Anterior cingulate cortex (tissue), 58 donors: ENCODE measurements around the gene CALD1.

Experiments used
- DNase-seq, 58 donors: peaks; one replicate each; lab custom pipeline; 2025; lab: John Stamatoyannopoulos, UW

The CALD1 gene

DNA sequence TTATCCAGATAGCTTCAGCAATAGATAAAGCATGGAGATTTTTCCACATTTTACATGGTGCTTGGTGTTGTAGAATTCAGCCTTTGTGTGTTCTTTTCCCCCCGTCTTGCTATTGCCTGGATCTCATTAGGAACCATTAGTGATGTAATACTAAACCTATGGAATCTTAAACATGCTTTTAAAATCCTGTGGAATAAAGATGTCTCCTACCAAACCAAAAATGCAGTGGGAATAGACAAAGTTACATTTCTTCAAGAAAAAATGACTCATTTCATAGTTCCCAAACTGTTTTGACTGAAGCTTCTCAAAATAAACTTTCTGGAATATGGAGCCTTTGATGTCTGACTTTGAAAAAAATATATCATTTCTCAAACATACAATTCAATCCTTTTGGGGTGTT lies 44.0 kb downstream of the CALD1 start:
- DNase-seq: no peak

DNA sequence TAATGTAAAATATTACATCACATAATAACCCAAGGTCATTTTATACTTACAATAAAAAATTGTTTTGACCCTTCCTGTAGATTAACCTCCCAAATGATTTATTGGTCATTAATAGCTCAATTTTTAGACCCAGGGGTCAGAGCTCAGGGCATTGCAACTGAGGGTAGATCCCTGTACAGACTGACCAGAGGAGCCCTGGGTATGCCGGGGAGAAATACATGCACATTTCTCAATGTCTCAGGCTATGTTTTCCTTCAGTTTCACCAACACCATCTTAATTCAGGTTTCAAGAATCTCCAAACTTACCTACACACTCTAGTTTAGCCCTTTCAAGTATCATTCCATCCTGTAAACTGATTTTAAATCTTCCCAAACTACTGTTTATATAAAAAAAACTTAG lies 46.2 kb downstream of the CALD1 start:
- no peak for DNase-seq

DNA sequence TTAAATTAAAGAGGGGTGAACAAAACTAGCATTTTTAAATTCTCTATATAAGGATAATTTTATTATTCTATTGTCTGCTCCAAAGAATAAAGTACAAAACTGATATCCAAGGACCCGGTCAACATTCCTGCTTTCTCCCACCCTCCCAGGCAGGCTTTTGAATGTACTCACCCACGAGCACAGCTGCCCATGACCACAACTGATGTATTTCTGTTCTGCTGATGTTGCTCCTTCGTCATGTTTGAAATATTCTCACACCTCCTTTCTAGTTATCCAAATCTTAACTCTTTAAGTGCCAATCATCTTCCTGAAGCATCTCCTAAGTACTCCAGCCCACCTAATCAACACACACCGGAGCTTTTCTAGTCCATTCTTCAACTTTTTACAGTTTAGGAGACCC lies 46.7 kb downstream of the CALD1 start:
- no peak for DNase-seq

DNA sequence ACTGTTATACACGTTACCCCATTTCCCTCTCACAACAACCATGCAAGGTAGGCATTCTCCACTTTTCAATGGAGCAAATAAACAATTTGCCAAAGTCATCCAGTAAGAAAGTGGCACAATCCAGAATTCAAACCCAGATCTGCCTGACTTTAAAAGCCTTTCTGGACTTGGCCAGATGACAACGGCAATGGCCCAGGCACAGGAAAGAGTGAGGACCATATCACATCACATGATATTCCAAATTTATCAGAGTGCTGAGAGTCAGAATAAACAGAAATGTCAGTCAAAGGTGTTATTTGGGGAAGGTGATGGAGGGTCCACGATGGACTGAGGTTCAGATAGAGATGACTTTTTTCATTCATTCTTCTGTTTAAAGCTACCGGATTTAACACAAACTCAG lies 48.0 kb downstream of the CALD1 start:
- no peak for DNase-seq

DNA sequence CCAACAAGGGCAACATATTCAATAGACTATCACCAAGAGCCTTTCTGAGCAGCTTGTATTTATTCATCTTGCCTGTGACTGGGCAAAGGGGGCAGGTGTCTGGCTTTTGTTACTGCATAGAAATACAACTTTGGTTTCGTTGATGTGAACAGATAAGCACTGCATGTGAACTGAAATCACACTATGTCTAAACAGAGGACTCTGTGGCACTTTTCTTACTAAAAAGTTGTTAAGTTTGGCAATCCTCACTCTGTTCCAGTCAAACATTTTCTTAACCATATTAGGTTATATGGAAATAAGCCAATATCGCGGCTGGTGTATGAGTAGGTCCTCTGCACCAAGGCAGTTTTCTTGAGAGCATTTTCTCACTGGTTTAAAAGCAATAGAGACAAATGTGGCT lies 48.5 kb downstream of the CALD1 start:
- no peak for DNase-seq

DNA sequence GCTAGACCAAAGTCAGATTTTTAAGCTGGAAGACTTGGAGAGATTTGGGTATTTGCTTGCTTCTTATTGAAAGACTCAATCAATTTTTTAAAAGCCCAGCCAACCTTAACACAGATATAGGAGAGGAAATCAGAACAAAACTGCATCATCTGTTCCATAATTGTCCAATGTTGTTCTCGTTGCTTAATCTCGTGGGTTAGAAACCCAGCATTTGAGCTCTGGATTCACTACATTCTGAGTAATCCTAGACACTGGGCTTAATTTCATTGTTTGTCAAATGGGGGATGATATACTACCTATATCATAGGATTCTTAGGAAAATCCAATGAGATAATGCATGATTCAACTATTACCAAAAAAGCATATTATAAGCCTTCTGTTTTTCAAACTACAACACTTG lies 48.9 kb downstream of the CALD1 start:
- no peak for DNase-seq

DNA sequence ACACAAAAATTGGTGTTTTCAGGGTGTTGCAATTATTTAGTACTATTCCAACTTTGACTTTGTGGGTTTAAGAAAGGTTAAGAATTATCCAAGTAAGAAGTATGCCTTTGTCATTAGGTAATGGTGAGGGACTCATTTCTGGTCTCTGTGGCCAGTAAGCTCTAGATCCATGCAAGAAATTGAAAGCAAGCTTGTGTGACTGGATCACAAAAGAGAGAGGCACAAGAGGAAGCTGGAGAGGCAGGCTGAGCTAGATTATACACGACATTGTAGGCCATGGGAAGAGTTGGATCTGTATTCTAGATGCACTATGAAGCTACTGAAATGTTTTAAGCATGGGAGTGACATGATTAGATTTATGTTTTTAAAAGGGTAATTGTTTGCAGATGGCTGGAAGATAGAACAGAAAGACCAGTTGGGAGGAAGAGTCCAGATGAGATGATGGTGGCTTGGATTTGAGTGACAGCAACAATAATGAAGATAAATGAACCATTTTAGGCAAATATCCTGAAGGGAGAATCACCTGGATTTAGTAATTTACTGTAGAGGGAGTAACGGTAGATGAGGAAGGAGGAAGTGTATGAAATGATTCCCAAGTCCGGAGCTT lies 50.0 kb downstream of the CALD1 start:
- DNase-seq: no peak

DNA sequence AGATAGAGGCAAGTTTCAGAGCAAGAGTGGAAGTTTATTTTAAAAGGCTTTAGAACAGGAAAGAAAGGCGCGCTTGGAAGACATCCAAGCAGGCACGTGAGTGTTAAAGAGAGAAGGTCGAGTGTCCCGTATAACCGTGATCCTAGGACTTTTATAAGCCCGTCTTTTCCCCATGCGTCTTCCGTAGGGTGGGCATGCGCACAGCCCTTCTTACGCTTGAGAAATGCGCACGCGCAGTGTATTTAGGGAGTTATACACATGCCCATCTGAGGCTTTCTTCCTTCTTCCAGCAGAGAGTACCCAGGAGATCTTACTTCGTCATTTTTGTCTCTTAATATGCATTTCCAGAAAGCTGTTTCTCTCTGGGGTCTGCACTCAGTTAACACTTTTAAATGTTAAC lies 52.4 kb downstream of the CALD1 start:
- DNase-seq: peak in 8 of 58 donors; percentile 1 to 28 (median 4)

DNA sequence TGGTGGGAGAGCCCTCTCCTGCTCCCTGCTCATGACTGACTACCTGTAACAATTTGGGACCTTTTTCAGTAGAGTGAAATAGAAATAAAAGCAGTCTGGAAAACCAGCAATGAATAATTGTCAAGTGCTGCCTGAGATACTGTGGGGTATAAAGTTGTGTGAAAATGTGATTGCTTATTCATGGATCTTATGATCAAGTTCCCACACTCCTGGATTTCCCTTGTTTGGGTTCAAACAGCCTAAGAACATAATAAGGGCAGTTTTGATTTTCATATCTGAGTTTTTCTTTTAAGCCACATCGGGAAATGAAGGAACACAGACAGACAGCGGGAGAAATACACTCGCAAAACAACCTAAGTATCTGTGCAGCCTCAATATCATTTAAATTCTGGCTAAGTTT lies 52.9 kb downstream of the CALD1 start:
- no peak for DNase-seq

DNA sequence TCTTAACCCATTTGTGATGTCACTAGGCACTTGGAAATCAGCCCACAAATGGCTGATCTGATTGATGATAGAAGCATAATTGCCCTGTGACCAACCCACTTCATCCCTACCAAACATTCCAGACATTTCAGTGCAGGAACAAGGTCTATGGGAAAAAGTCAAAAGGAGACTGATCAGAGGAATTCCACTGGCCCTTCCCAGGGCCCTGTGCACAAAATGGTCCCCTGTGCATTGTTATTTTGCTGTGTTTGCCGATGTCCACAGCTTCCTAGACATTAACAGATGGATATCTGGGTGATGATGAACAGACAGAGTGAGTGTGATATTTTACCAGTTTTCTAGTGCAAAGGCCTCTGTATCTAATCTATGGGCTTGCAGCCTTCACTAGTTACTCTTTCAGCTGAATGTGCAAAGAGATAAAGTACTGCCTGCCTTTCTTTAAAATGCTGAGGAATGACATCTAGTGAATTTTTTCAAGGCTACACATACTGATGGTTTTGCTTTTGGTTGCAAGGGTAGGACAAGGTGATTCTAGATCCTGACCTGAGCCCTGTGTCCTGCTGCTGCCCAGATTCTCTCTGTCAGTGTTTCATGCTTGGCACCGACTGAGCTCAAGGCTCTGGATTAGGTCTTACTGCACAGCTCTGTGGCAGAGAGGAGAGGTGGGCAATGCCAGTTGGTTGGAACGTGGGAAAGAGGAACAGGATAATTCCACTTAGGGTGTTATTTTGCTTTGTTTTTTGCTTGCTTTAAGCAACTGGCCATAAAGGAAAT lies 55.4 kb downstream of the CALD1 start:
- no peak for DNase-seq

DNA sequence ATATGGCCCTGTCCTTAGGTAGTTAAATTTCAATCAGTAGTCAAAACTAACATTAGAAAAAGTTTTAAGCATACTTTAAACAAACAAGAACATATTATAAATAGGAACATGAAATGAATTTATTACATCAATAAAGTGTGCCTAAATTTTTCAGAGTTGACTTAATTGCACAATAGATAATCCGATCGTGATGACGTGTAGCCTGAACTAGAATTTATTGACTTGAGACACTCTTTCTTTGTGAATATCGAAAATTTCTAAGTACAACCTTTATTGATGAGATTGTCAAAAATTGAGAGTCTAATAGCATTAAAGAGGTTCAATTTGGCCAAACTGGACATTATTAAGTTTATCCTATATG lies 56.0 kb downstream of the CALD1 start:
- no peak for DNase-seq

DNA sequence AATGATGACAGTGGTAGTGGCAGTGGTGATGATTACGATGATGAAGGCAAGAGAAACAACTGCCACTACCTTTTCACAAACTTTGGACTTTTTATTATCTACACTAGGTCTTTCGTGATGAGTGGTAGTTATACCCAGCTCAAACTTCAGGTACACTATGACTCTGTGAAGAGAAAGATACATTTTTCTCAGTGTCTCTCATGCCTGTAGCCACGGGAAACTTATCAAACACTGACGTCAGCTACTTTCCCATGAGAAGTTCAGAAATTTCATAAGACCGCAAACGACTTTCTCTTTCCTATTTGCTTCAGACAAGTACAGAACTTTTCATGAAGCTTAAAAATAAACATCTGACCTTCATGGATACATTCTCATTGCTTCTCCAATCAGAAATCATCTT lies 57.0 kb downstream of the CALD1 start:
- DNase-seq: no peak

DNA sequence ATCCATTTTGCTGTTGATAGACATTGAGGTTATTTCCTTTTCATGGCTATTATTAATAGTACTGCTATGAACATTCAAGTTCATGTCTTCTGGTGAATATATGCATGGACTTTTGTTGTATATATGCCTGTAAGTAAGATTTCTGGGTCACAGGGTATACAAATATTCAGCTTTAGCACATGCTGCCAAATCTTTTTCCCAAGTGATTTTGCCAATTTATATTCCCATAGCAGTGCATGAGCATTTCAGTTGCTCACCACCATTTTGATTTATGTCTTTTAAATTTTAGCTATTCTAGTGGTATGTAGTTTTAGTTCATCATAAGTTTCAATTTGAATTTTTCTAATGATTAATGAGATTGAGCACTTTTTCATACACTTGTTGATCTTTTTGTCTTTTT lies 59.9 kb downstream of the CALD1 start:
- DNase-seq: no peak

DNA sequence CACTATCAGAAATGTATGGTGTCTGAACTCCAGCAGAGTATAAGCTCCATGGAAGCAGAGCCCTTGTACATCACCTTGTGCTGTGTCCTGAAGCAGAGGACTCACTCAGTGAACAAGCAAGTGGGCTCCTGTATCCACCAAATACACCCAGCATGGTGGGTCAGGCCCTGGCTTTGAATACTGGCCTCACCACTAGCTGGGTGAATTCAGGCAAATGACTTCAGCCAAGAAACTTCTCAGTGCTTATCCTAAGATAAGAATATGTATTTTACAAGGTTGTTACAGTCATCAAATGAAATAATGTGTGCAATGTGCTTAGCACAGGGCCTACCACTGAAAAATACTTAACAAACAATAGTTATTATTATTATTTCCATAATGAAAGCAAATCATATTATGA lies 62.6 kb downstream of the CALD1 start:
- no peak for DNase-seq

DNA sequence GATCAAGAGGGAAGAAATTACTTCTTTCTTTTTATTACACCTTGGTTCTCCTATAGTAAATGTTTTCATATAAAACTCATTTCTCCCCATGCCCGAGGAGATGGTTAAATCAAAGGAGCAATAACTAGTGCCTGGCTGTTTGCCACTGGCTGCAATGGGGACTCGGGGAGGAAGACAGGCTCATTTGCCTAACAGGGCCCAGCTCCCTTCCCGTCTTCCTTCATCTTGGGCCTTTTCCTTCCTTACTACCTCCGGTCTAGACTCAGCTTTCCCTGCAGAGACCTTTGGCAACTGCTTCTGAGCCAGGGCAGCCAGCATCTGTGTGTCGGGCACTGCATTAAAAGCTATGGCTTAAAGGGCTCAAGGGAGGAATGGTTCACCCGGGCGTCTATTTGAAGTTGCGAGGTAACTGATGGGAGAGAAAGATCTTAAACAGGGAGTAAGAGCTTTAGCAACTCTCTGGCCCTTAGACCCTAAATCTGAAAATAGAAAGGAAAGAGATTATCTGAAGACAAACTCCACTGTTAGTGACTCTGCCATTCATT lies 63.5 kb downstream of the CALD1 start:
- DNase-seq: no peak

DNA sequence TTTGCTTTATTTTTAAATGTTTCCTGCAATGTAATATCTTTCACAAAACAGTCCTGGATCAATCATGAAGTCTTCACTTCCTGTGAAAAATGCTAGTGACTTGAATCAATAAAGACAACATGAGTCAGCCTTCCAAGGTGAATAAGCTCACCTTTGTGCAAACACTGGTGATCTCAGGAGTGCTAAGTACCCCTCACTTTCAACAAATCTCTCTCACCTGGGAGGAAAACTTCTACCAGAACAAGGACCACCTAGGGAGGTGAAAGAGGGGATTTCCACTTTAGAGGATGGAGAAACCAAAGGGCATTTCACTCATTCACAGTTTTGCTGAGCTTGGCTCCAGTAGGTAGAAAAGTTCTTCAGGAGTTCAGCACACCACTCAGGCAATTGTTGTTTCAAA lies 64.8 kb downstream of the CALD1 start:
- DNase-seq: no peak

DNA sequence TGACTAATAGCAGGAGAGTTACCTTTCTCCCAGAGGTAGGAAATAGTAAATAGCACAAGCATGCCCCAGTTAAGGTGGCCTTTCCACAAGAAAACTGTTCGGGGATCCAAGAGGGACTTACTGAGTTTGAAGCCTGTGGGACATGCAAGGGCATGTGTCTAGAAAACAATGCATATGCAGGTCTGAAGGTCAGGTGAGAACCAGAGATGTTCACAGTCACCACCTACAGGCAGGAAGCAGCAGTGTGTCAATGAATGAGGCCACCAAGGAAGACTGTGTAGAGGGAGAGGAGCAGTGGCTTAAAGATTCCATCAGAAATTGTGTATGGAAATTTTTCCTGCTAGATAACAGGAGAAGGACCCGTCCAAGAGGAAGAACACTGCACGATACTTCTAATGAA lies 66.0 kb downstream of the CALD1 start:
- no peak for DNase-seq

DNA sequence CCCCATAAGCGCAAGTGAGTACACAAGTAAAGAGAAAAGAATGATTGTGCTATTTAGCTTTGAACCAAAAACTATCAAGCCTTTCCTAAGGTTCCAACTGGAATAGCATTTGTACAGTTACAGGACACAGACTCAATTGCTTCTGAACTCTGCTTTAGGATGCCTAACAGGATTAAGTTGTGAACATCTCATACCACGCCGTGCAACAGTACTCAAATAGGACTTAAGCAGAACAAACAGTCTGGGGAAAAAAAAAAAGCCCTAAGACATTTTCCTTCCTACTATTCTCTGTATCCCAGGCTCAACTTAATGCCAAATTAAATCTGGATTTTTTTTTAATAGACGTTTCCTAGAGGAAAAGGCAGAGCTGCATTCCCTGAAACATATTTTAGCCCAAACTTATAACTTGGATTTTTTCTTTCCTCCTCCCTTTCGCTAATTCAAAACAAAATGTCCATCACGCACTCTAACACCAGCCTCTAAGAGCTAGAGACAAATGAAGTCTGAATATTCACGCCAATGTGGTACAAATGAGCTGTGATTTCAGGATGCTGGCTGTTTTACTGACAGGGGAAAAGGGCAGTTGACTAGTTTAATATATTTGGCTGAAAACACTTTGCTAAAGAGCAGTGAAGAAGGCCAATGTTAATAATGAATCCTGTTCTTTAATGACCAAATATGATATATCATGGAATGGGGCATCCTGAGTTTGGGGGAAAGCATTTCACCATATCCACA lies 68.6 kb downstream of the CALD1 start:
- no peak for DNase-seq

DNA sequence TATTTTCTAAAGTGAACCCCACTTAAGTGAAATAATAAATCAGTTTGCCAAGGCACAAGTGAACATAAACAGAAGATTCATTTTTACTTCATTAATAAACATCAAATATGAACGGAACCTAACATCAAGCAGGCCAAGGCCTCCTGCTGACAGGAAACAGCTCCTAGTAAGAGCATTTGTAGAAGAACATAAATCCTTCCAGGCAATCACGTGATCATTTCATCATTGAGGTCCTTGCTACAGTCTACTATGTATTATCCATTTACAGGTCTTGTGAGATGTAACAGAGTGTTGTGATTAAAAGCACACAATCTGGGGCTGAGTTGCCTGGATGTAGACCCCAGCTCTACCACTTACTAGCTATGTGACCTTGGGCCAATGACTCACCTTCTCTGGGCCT lies 70.6 kb downstream of the CALD1 start:
- DNase-seq: no peak

DNA sequence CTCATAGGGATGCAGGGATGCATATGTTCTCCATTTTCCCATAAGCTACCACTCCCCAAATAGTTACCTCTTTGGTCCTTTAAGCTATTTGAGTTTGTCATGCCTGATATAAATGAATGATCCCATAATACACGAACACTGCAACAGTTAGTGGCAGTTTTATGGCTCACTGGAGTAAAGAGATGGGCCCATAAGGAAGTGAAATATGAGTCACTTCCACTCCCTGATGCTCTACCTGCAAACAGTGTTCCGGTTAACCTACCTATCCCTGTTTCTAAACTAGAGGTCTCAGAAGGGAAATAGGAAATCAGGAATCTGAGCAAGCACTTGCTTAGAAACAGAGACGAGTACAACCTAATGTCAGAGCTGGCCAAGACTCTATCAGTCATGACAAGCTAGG lies 71.7 kb downstream of the CALD1 start:
- DNase-seq: no peak

DNA sequence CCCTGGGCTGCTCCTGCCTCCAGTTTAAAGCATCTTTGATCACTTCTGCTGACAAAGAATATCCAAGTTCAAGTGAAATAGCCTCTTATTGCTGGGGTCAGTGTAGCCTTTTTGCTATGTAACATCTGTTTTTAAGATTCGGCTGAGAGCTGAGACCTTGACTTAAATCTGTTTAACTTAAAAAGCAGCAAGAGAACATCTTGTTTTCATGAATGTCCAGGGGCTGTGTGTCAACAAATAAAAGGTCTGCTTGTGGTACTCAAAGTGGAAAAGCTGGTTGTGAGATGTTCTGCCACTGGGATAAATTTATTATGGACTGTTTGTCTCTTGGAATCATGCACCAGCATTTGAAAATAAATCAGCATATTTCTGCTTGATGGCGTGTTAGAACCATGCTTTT lies 73.2 kb downstream of the CALD1 start:
- DNase-seq: no peak

DNA sequence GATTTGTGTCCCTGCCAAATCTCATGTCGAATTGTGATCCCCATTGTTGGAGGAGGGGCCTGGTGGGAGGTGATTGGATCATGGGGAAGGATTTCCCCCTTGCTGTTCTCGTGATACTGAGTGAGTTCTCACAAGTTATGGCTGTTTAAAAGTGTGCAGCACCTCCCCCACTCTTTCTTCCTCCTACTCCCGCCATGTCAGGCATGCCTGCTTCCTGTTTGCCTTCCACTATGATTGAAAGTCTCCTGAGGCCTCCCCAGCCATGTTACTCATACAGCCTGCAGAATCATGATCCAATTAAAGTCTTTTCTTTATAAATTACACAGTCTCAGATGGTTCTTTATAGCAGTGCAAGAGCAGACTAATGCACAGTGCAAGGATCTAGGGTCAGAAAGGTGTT lies 75.4 kb downstream of the CALD1 start:
- DNase-seq: no peak
